Common myeloid progenitor, CD34-positive (primary cell): ENCODE results near the gene ASB4. TPM values are rescaled to one million over a fixed set of nuclear protein-coding genes. Genes with fewer than 3 reads are reported as not detected.

Experiments
- CTCF ChIA-PET: fragments of 350-600 bp; sonication (Branson Sonifier 250); formaldehyde crosslinking; loops from one replicate; lab custom pipeline; 2021; ENCODE audit warnings: antibody characterized with exemption; lab: Charles Lee
- POLR2A ChIA-PET: fragments of 350-600 bp; sonication (Branson Sonifier 250); formaldehyde crosslinking; loops from one replicate; lab custom pipeline; 2021; ENCODE audit warnings: antibody characterized with exemption; lab: Charles Lee
- DNase-seq, 3 donors: peaks; one replicate each; pipeline versions ENCODE4 v3.0.0 to v3.0.0-alpha.2; 2013
- H3K27ac ChIP-seq, 2 experiments: 1 replicate in 1 of 2; 2 replicates in 1 of 2; pipeline ENCODE4 v1.7.0; 2013; ENCODE audit warnings: inconsistent platforms in 2 of 2, low read length in 2 of 2, mild to moderate bottlenecking in 2 of 2, low read depth in 1 of 2, moderate library complexity in 1 of 2; ENCODE audit not compliant: severe bottlenecking in 2 of 2, insufficient read depth in 1 of 2, poor library complexity in 1 of 2
- H3K27me3 ChIP-seq, 5 experiments: replicated peaks in 2 of 5; 1 replicate in 3 of 5; 2 replicates in 2 of 5; pipeline versions ENCODE4 v1.6.1 to v1.7.0; 2013; ENCODE audit warnings: low read length in 4 of 5, mild to moderate bottlenecking in 2 of 5, moderate library complexity in 2 of 5, inconsistent platforms in 1 of 5; ENCODE audit not compliant: insufficient read depth in 5 of 5, control insufficient read depth in 4 of 5
- H3K36me3 ChIP-seq, 4 experiments: 1 replicate in 2 of 4; 2 replicates in 2 of 4; pipeline versions ENCODE4 v1.6.1 to v1.7.0; 2013; ENCODE audit warnings: low read length in 3 of 4, control low read depth in 1 of 4, mild to moderate bottlenecking in 1 of 4; ENCODE audit not compliant: control insufficient read depth in 4 of 4, insufficient read depth in 4 of 4
- H3K4me1 ChIP-seq, 4 experiments: 1 replicate in 3 of 4; 2 replicates in 1 of 4; pipeline versions ENCODE4 v1.6.1 to v1.7.1; 2013; ENCODE audit warnings: low read length in 3 of 4, mild to moderate bottlenecking in 3 of 4, control low read depth in 1 of 4, inconsistent platforms in 1 of 4, moderate library complexity in 1 of 4; ENCODE audit not compliant: control insufficient read depth in 4 of 4, insufficient read depth in 4 of 4; ENCODE audit errors: control extremely low read depth in 1 of 4
- H3K4me3 ChIP-seq, 7 experiments: 1 replicate in 4 of 7; 2 replicates in 3 of 7; pipeline versions ENCODE4 v1.5.1 to v1.7.0; 2013; ENCODE audit warnings: mild to moderate bottlenecking in 7 of 7, low read length in 6 of 7, moderate library complexity in 6 of 7, inconsistent platforms in 2 of 7, low read depth in 2 of 7, control low read depth in 1 of 7; ENCODE audit not compliant: insufficient read depth in 4 of 7, control insufficient read depth in 1 of 7; ENCODE audit errors: extremely low read depth in 1 of 7
- H3K9me3 ChIP-seq, 5 experiments: 1 replicate in 4 of 5; 2 replicates in 1 of 5; pipeline versions ENCODE4 v1.6.1 to v1.7.1; 2013; ENCODE audit warnings: low read length in 4 of 5, mild to moderate bottlenecking in 2 of 5, inconsistent platforms in 1 of 5, low read depth in 1 of 5, moderate library complexity in 1 of 5; ENCODE audit not compliant: control insufficient read depth in 4 of 5, insufficient read depth in 2 of 5; ENCODE audit errors: control extremely low read depth in 1 of 5
- WGBS: methylation state at CpG from one replicate; pipeline ENCODE4 v1.1.5; 2013; ENCODE audit not compliant: insufficient coverage; 5-methylcytosine and 5-hydroxymethylcytosine counted together
- polyA plus RNA-seq: library from polyadenylated mRNA; unstranded; fragments of 120-200 nt; gene quantifications from one replicate; pipeline ENCODE4 v1.2.1, GENCODE V29; 2013

ASB4 gene, protein sequence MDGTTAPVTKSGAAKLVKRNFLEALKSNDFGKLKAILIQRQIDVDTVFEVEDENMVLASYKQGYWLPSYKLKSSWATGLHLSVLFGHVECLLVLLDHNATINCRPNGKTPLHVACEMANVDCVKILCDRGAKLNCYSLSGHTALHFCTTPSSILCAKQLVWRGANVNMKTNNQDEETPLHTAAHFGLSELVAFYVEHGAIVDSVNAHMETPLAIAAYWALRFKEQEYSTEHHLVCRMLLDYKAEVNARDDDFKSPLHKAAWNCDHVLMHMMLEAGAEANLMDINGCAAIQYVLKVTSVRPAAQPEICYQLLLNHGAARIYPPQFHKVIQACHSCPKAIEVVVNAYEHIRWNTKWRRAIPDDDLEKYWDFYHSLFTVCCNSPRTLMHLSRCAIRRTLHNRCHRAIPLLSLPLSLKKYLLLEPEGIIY
- not detected for polyA plus RNA-seq

GRCh38 chr7:95485391-95486123, at the start of gene ASB4:
TSS of gene ASB4 (plus strand) at chr7:95485943. CDS start at chr7:95485972, 29 bp downstream.
- POLR2A ChIA-PET, result no interaction called here
- CTCF ChIA-PET, result interaction anchor here (0.8 to 1.2 kb wide), 3 partner anchors 9 to 205 kb away, joined by 3 to 5 read pairs (median 3); no protein-coding TSS in a partner anchor
- 95% methylated on average over 7 of the region's 12 CpGs for WGBS

GRCh38 chr7:95436407-95436806, 49.3 kb upstream of the ASB4 start:
- 62% methylated on average over 3 of the region's 4 CpGs for WGBS
- Histone ChIP-seq H3K9me3 (no peaks in the 10 kb centered on the region), H3K27me3 (no peaks in the 10 kb centered on the region), H3K36me3 (no peaks in the 10 kb centered on the region), H3K4me3 (no peak overlapping the region), H3K27ac (no peak overlapping the region), H3K4me1 (peaks cover 0 to 22% (median 14%) of the 10 kb centered on the region in 4 experiments)
- ChIA-PET POLR2A (no interaction called here), CTCF (interaction anchor here (1.0 kb wide), 1 partner anchor 40 kb away, joined by 3 read pairs; the partner anchor contains the start of gene PON3)
- DNase-seq, result no peak

More at GRCh38 chr7:95485391-95486123, at the start of gene ASB4:
- peaks cover 0 to 3% (median 0%) of the 10 kb centered on the region in 5 experiments for H3K9me3 ChIP-seq
- no peak within 1 kb of the TSS for H3K4me3 ChIP-seq
- H3K27me3 ChIP-seq, result no peaks in the 10 kb centered on the region
- no peak for DNase-seq
- H3K36me3 ChIP-seq, result no peaks in the 10 kb centered on the region
- H3K4me1 ChIP-seq, result no peaks in the 10 kb centered on the region
- H3K27ac ChIP-seq, result no peak within 1 kb of the TSS

- ChIA-PET CTCF (no interaction called here), POLR2A (no interaction called here)
- Histone ChIP-seq H3K9me3 (no peaks in the 10 kb centered on the region), H3K4me1 (peaks cover 0 to 1% (median under 1%) of the 10 kb centered on the region in 4 experiments), H3K27me3 (no peaks in the 10 kb centered on the region), H3K27ac (no peak overlapping the region), H3K4me3 (no peak overlapping the region), H3K36me3 (no peaks in the 10 kb centered on the region)
- WGBS, result 100% methylated on average over 2 of the region's 3 CpGs
- DNase-seq, result no peak
Observed at GRCh38 chr7:95440394-95441038, 45.2 kb upstream of the ASB4 start.

- Histone ChIP-seq H3K36me3 (no peaks in the 10 kb centered on the region), H3K9me3 (no peaks in the 10 kb centered on the region), H3K27me3 (no peaks in the 10 kb centered on the region), H3K4me1 (no peaks in the 10 kb centered on the region), H3K27ac (no peak overlapping the region), H3K4me3 (no peak overlapping the region)
- ChIA-PET CTCF (no interaction called here), POLR2A (no interaction called here)
- 100% methylated on average over 6 of the region's 7 CpGs for WGBS
- no peak for DNase-seq
Observed at GRCh38 chr7:95441042-95441823, 44.5 kb upstream of the ASB4 start.

DNA sequence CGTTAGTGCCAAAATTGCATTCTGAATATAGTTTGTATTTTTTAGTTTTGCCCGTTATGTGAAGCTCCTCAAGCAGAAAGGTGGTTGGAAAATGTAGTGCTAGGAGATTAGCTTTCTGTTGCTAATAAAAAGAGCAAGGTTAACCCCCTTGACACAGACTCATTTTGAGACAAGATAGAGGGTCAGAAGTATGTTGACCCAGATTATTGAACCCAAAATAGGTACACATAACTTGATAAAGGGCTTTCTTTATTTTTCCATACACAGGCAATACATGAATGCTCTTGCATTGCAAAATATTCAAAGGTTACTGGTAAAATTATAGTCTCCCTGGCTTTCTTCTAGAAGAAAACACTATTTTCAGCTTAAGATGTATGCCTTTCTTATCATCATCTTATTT, 40.9 kb upstream of the ASB4 start:
- DNase-seq, result no peak
- H3K9me3 ChIP-seq, result no peaks in the 10 kb centered on the region
- WGBS, result 100% methylated on average over 1 of the region's 2 CpGs
- ChIA-PET POLR2A (no interaction called here), CTCF (no interaction called here)
- H3K4me1 ChIP-seq, result no peaks in the 10 kb centered on the region
- H3K36me3 ChIP-seq, result no peaks in the 10 kb centered on the region
- H3K27me3 ChIP-seq, result no peaks in the 10 kb centered on the region
- no peak overlapping the region for H3K27ac ChIP-seq
- no peak overlapping the region for H3K4me3 ChIP-seq

DNA sequence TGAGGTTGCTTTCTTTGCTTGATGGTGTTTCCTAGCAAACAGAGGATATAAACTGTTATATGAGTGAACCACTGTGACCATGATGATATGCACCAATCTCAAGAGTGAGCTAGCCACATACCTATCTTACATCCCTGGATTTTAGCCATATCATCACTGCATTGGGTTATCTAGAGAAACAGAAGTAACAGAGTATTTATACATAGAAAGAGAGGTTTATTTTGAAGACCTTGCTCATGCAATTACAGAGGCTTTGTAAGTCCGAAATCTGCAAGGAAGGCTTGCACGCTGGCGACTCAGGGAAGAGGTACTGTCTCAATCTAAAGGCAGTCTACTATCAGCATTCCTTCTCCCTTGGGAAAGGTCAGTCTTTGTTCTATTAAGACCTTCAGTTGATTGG, 39.1 kb upstream of the ASB4 start:
- ChIA-PET CTCF (no interaction called here), POLR2A (no interaction called here)
- WGBS, result 100% methylated on average over 3 of the region's 3 CpGs
- peak in 1 of 3 donors; percentile 18 for DNase-seq
- Histone ChIP-seq H3K36me3 (no peaks in the 10 kb centered on the region), H3K4me3 (no peak overlapping the region), H3K27ac (no peak overlapping the region), H3K27me3 (no peaks in the 10 kb centered on the region), H3K4me1 (no peaks in the 10 kb centered on the region), H3K9me3 (no peaks in the 10 kb centered on the region)
